ENCODE results near the gene DMKN.

DNA sequence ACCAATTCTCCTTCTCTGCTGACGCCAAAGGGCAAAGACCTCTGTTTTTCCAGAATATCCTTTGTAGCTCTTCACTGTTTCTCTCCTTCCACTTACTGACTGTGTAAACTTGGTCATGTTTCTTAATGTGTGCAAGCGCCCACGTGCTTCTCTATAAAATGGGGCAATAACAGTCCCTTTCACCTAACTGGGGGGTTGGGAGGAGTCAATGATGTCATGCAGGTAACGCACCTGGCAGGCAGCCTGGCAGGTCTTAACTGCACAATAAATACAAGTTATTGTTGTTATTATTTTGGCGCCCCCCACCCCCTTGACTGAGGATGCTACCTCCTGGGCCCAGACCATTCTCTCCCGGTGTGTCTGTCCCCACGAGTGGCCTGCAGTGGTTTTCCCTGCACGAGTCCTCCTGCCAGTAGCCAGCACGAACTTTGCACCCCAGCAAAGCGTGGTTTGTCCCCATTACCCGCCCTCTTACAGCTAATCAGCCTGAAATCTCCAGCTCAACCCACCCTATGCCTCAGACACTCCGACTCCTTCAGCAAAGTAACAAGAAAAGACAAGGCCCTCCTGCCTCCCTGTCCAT lies 9.4 kb upstream of the DMKN start:
- TF ChIP-seq POLR2A (IDR thresholded peaks at IDR 0.05; ENCODE audit: low read depth, low read length) (no peak), EZH2 (IDR thresholded peaks at IDR 0.05; ENCODE audit: borderline replicate concordance, low read depth, low read length, severe bottlenecking) (no peak), POLR2AphosphoS5 (IDR thresholded peaks at IDR 0.05; ENCODE audit: insufficient read depth, low read depth, low read length) (no peak), JUN (IDR thresholded peaks at IDR 0.05; ENCODE audit: borderline replicate concordance, insufficient read depth, insufficient read length, low read depth) (no peak), FOS (IDR thresholded peaks at IDR 0.05; ENCODE audit: borderline replicate concordance, insufficient read depth, low read length) (no peak), MYC (IDR thresholded peaks at IDR 0.05; ENCODE audit: low read depth, low read length) (no peak)
- TF ChIP-seq, protein P1, sequence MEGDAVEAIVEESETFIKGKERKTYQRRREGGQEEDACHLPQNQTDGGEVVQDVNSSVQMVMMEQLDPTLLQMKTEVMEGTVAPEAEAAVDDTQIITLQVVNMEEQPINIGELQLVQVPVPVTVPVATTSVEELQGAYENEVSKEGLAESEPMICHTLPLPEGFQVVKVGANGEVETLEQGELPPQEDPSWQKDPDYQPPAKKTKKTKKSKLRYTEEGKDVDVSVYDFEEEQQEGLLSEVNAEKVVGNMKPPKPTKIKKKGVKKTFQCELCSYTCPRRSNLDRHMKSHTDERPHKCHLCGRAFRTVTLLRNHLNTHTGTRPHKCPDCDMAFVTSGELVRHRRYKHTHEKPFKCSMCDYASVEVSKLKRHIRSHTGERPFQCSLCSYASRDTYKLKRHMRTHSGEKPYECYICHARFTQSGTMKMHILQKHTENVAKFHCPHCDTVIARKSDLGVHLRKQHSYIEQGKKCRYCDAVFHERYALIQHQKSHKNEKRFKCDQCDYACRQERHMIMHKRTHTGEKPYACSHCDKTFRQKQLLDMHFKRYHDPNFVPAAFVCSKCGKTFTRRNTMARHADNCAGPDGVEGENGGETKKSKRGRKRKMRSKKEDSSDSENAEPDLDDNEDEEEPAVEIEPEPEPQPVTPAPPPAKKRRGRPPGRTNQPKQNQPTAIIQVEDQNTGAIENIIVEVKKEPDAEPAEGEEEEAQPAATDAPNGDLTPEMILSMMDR (IDR thresholded peaks at IDR 0.05; ENCODE audit: extremely low read depth in 1 of 2, insufficient read depth in 1 of 2, low read depth in 1 of 2, low read length in 2 of 2): no peak
- TF ChIP-seq, protein P2, sequence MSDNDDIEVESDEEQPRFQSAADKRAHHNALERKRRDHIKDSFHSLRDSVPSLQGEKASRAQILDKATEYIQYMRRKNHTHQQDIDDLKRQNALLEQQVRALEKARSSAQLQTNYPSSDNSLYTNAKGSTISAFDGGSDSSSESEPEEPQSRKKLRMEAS (IDR thresholded peaks at IDR 0.05; ENCODE audit: insufficient read depth, insufficient read length): no peak

All from endothelial cell of umbilical vein (primary cell).